HUES64 (cell line): Measurements from ENCODE around the gene PIK3C3.

Source experiments
- H3K27ac ChIP-seq: 2 replicates; pipeline ENCODE4 v1.7.0; 2013; ENCODE audit warnings: low read depth, low read length, inconsistent platforms
- H3K27me3 ChIP-seq: 2 replicates; pipeline ENCODE4 v1.6.1; 2013; ENCODE audit warnings: mild to moderate bottlenecking, low read length; ENCODE audit not compliant: insufficient read depth
- H3K36me3 ChIP-seq: 2 replicates; pipeline ENCODE4 v1.6.1; 2013; ENCODE audit warnings: mild to moderate bottlenecking, low read length; ENCODE audit not compliant: insufficient read depth
- H3K4me1 ChIP-seq: 2 replicates; pipeline ENCODE4 v1.6.1; 2013; ENCODE audit warnings: mild to moderate bottlenecking, low read length, moderate library complexity; ENCODE audit not compliant: insufficient read depth
- H3K4me3 ChIP-seq: 2 replicates; pipeline ENCODE4 v1.5.1; 2013; ENCODE audit warnings: mild to moderate bottlenecking, low read length, moderate library complexity
- H3K9ac ChIP-seq: 2 replicates; pipeline ENCODE4 v1.6.1; 2013; ENCODE audit warnings: mild to moderate bottlenecking, low read depth, low read length
- H3K9me3 ChIP-seq: 2 replicates; pipeline ENCODE4 v1.6.1; 2013; ENCODE audit warnings: low read depth, low read length; ENCODE audit not compliant: insufficient read depth
- WGBS: fragments of 150-250, 120-280 bp; methylation state at CpG from one replicate; pipeline ENCODE4 v1.1.7; 2013; ENCODE audit warnings: missing lambda C conversion rate; 5-methylcytosine and 5-hydroxymethylcytosine counted together

The PIK3C3 gene

DNA sequence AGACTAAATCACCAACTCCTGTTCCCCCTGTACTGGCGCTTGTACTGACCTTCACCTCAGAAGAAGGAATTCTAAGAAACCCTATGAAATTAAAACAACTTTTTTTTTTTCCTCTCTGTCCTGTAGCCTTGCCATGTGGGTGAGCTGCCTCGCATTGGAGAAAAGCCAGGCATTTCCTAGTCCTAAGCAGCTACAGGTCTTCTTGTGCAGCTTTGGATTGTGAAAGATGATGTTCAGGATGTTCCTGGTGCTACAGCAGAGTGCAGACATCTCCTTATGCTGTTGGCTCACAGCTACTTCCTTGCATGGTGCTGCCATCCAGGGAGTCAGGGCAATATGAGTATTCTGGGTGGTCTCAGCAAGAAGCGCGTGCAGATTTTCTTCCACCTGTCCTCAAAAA is 11.9 kb downstream of the PIK3C3 start:
- H3K9me3 ChIP-seq: no peaks in the 10 kb centered on the region
- WGBS: 96% methylated on average over 4 of the region's 4 CpGs
- no peaks in the 10 kb centered on the region for H3K27me3 ChIP-seq
- no peak overlapping the region for H3K4me3 ChIP-seq
- peaks cover 79% of the 10 kb centered on the region for H3K36me3 ChIP-seq
- H3K4me1 ChIP-seq: no peaks in the 10 kb centered on the region
- H3K9ac ChIP-seq: no peak overlapping the region
- H3K27ac ChIP-seq: no peak overlapping the region

DNA sequence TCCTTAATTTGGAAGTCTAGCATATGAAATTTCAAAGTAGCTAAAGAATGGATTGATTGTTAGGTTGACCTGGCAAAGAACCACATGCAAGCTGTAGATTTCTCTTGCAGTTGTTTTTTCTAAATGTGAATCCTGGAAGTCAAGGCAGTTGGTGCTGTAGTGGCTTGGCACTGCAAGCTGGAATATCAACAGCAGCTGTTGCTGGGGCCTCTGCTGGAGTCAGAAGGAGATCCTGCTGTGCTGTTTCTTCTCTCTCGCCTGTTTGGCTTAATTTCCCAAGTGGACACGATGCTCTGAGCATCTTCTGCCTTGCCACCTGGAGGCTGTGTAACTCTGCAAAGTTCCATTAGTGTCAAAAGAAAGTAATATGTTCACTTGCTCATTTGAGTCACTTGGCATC is 12.6 kb downstream of the PIK3C3 start:
- no peak overlapping the region for H3K9ac ChIP-seq
- H3K36me3 ChIP-seq: peaks cover 77% of the 10 kb centered on the region
- H3K4me1 ChIP-seq: no peaks in the 10 kb centered on the region
- no peak overlapping the region for H3K27ac ChIP-seq
- no peaks in the 10 kb centered on the region for H3K9me3 ChIP-seq
- no peak overlapping the region for H3K4me3 ChIP-seq
- no peaks in the 10 kb centered on the region for H3K27me3 ChIP-seq
- WGBS: 90% methylated on average over 2 of the region's 2 CpGs

DNA sequence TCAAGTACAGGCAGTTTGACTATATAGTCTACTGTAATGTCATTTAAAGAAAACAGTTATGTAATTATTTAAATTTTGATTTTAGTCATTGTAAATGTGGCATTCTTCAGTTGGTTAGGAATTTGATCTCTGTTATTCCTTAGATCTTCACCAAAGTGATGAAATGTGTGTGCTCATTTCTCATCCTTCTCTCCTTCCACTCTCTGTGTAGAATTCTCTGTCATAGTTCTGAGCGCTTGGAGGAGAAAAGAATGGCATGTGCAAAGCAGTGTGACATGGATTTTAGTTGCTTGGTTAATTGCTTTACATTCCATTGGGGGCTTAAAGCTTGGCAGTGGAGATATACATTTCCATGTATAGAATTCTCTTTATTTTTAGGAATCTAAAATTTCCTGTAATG is 14.8 kb downstream of the PIK3C3 start:
- no peak overlapping the region for H3K9ac ChIP-seq
- peaks cover 63% of the 10 kb centered on the region for H3K36me3 ChIP-seq
- no peaks in the 10 kb centered on the region for H3K27me3 ChIP-seq
- no peak overlapping the region for H3K27ac ChIP-seq
- no peaks in the 10 kb centered on the region for H3K9me3 ChIP-seq
- no peaks in the 10 kb centered on the region for H3K4me1 ChIP-seq
- WGBS: no CpG with 5 or more reads among the region's 1 CpG
- no peak overlapping the region for H3K4me3 ChIP-seq

DNA sequence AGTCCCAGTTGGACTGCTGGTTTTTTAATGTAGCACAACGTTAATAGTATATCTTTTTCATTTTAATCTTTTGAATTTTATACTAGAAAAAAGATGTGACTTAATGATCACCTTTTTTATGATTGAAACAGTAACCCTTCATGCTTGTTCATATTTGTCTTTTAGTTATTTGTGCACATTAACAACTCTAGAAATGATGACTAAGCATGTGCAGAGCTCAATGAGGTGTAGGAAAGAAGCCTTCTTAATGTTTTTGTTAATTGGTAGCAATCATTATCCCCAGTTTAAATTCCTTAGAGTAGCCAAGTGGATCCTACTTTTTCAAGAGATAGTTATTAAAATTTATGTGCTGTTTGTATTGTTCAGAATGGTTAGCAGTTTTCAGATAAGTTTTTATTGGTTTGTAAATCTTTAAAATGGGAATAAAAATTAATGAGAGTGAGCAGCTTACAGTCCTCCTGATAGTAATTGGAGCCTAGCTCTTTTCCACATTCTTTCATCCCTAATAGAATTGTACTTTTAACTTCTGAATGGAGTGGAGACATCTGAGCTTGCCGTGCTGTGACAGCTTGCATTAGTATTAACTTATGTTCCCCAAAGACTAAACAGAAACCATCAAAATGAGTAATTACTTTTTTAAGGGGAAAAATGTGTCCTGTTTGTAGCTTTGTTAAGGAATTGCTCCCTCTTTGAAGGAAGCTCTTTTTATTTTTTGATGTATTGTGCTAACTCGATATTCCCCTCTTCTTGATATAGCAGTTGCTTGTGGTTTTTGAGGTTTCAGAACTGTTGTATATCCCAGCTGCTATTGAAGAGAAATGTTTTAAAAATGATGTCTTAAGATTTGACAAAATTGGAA is 17.3 kb downstream of the PIK3C3 start:
- Histone ChIP-seq H3K27me3 (no peaks in the 10 kb centered on the region), H3K36me3 (peaks cover 45% of the 10 kb centered on the region), H3K9ac (no peak overlapping the region), H3K27ac (no peak overlapping the region), H3K4me1 (no peaks in the 10 kb centered on the region), H3K9me3 (no peaks in the 10 kb centered on the region), H3K4me3 (no peak overlapping the region)
- 96% methylated on average over 1 of the region's 3 CpGs for WGBS

DNA sequence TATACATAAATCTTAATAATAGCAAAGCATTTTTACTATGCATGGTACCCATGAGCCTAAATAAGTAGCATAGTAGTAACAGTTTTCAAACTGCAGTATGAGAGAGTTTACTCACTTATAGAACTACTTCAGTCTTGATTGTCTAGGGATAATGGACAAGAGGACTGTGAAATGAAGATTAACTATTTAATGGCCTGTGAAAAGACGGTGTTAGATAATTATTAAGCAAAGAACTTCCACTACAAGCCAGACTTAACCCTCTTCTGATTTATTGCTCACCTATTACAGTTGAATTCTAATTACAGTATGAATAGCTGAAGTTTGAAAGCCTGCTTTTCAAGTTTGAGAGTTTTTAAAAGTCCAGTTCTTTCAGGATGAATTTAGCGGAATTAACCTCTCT is 18.9 kb downstream of the PIK3C3 start:
- Histone ChIP-seq H3K27me3 (no peaks in the 10 kb centered on the region), H3K9me3 (no peaks in the 10 kb centered on the region), H3K4me3 (no peak overlapping the region), H3K4me1 (no peaks in the 10 kb centered on the region), H3K36me3 (peaks cover 35% of the 10 kb centered on the region), H3K9ac (no peak overlapping the region), H3K27ac (no peak overlapping the region)
- WGBS: 100% methylated on average over 1 of the region's 2 CpGs

DNA sequence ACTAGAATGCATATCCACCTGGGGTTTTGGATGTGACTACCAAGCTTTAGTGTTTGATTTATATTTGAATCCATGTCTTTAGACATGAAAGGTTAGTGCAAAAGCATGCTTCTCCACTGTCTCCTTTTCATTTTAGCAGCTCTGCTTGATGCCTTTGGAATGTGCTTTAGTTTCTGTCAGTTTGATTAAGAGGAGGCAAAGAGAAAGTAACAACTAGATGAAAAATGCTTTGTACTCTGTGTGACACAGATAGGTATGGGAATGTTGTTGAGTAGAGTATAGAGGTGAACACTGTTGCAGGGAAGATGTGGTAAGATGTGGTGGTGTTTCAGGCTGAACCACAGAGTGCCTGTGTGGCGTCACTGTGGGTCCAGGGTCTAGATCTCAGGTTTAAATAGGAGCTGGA is 19.8 kb downstream of the PIK3C3 start:
- 93% methylated on average over 1 of the region's 1 CpG for WGBS
- Histone ChIP-seq H3K36me3 (peaks cover 30% of the 10 kb centered on the region), H3K4me3 (no peak overlapping the region)

DNA sequence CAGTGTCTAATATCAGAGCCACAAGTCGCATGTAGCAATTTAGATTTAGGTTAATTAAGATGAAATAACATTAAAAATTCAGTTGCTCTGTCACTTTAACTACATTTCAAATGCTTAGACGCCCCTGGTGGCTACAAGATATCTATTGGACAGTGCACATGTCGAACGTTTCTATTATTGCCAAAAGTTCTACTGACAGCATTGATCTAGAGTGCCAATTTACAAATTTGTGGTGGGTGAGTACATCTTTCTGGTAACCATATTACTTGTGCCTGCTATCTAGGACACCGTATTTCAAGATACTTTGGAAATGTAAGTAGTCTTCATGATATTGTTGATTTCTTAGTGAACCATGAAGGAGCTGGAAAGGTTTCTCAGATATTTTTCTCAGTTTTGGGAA is 20.2 kb downstream of the PIK3C3 start:
- H3K4me1 ChIP-seq: no peaks in the 10 kb centered on the region
- H3K36me3 ChIP-seq: peaks cover 25% of the 10 kb centered on the region
- WGBS: 97% methylated on average over 4 of the region's 5 CpGs
- H3K9ac ChIP-seq: no peak overlapping the region
- no peaks in the 10 kb centered on the region for H3K27me3 ChIP-seq
- no peak overlapping the region for H3K27ac ChIP-seq
- H3K4me3 ChIP-seq: no peak overlapping the region
- H3K9me3 ChIP-seq: no peaks in the 10 kb centered on the region

More for the DNA sequence above, 19.8 kb downstream of the PIK3C3 start:
- no peaks in the 10 kb centered on the region for H3K27me3 ChIP-seq
- H3K9ac ChIP-seq: no peak overlapping the region
- no peaks in the 10 kb centered on the region for H3K4me1 ChIP-seq
- H3K9me3 ChIP-seq: no peaks in the 10 kb centered on the region
- no peak overlapping the region for H3K27ac ChIP-seq

DNA sequence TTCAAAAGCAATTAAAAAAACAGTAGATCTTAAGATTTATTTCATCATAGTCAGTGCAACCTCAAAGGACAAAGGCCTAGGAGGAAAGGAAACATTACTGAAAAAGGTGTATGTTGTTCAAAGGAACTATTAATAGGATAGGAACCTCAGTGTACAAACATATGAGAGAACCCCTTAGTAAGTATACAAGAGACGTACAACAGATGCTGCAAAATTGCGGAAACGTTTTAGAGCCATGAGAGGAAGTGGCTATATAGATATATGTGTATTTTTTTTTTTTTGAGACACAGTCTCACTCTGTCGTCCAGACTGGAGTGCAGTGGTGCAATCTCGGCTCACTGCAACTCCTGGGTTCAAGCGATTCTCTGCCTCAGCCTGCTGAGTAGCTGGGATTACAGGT is 22.2 kb downstream of the PIK3C3 start:
- Histone ChIP-seq H3K4me3 (no peak overlapping the region), H3K36me3 (peaks cover 7% of the 10 kb centered on the region; the same call in 1 of the 2 replicates), H3K4me1 (no peaks in the 10 kb centered on the region), H3K27me3 (no peaks in the 10 kb centered on the region), H3K27ac (no peak overlapping the region), H3K9me3 (no peaks in the 10 kb centered on the region), H3K9ac (no peak overlapping the region)
- WGBS: 96% methylated on average over 6 of the region's 6 CpGs

DNA sequence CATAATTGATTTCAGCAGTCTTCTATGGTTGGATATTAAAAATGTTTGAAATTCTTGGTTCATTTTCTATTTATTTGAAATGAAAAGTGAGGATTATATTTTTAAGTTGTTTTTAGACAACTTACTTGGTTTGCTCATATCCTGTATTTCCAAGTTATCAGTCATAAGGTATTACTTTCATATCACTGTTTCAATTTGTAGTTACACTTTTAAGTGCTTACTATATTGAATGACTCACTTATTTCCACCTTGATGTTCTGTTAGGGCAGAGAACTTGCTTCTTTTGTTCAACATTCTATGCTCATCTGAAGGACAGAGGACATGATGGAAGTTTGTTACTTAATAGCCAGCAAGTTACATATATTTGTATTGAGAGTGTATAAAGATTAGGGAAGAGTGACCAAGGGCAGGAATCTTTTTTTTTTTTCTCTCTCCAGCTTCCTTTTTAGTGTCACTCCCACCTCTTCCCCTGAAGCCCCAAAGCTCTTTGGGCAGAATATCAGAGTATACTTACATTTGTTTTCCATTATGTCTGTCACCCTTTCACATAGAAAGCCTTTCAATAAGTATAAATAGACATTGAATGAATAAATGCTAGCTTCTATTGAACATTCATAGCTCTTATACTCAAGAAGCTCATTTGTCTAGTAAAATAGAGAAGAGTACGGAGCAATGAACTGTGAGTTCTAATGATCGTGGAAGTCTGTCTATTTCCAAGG is 28.1 kb downstream of the PIK3C3 start:
- Histone ChIP-seq H3K27ac (no peak overlapping the region), H3K4me1 (no peaks in the 10 kb centered on the region), H3K9me3 (no peaks in the 10 kb centered on the region), H3K27me3 (no peaks in the 10 kb centered on the region), H3K4me3 (no peak overlapping the region), H3K9ac (no peak overlapping the region), H3K36me3 (peaks cover 11% of the 10 kb centered on the region)
- 99% methylated on average over 2 of the region's 2 CpGs for WGBS

DNA sequence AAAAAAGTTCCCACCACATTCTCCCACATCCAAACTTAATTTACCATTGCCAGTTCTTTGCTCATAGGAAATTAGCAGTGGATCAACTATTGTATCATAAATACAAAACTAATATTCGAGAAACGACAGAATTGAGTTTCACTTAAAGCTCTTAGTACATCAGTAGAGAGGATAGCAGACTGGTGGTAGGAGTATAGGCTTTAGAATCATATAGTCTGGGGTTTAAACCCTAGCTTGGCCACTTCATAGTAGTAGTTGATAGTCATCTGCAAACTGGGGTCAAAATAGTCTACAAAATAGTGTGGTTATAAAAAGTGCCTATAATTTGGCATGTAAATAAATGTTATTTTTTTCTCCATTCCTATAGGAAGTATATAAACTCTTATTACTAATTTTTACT is 30.9 kb downstream of the PIK3C3 start:
- Histone ChIP-seq H3K27me3 (no peaks in the 10 kb centered on the region), H3K36me3 (peaks cover 35% of the 10 kb centered on the region)
- 100% methylated on average over 2 of the region's 2 CpGs for WGBS

DNA sequence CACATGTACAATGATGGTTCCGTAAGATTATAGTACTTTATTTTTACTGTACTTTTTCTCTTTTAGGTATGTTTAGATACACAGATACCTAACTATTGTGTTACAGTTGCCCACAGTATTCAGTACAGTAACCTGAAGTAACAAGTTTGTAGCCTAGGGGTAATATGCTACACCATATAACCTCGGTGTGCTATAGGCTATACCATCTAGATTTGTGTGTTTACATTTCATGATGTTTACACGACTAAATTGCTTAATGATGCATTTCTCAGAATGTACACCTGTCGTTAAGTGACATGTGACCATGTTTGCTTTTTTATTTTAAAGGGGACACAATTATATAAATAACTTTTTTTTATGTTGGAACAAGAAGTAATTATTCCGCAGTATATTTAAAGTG is 34.5 kb downstream of the PIK3C3 start:
- H3K36me3 ChIP-seq: peaks cover 51% of the 10 kb centered on the region
- H3K27ac ChIP-seq: no peak overlapping the region
- no peak overlapping the region for H3K4me3 ChIP-seq
- no peak overlapping the region for H3K9ac ChIP-seq
- no peaks in the 10 kb centered on the region for H3K9me3 ChIP-seq
- no peaks in the 10 kb centered on the region for H3K4me1 ChIP-seq
- H3K27me3 ChIP-seq: no peaks in the 10 kb centered on the region
- WGBS: 97% methylated on average over 2 of the region's 5 CpGs

More for the DNA sequence above, 30.9 kb downstream of the PIK3C3 start:
- H3K27ac ChIP-seq: no peak overlapping the region
- H3K4me1 ChIP-seq: no peaks in the 10 kb centered on the region
- H3K4me3 ChIP-seq: no peak overlapping the region
- no peaks in the 10 kb centered on the region for H3K9me3 ChIP-seq
- no peak overlapping the region for H3K9ac ChIP-seq
